KG1 (cell line): ENCODE results near the gene MYMX.
A peak's percentile ranks its signal among the peaks of the same experiment; 100 is the strongest.
"Not testable (repeated sequence)": the region's sequence is repeated elsewhere in the genome, so short reads cannot be mapped to it uniquely, and the experiment has no call there.

ENCODE experiments used
- DNase-seq: peaks from one replicate; lab custom pipeline; 2025; lab: John Stamatoyannopoulos, UW

The MYMX gene

DNA sequence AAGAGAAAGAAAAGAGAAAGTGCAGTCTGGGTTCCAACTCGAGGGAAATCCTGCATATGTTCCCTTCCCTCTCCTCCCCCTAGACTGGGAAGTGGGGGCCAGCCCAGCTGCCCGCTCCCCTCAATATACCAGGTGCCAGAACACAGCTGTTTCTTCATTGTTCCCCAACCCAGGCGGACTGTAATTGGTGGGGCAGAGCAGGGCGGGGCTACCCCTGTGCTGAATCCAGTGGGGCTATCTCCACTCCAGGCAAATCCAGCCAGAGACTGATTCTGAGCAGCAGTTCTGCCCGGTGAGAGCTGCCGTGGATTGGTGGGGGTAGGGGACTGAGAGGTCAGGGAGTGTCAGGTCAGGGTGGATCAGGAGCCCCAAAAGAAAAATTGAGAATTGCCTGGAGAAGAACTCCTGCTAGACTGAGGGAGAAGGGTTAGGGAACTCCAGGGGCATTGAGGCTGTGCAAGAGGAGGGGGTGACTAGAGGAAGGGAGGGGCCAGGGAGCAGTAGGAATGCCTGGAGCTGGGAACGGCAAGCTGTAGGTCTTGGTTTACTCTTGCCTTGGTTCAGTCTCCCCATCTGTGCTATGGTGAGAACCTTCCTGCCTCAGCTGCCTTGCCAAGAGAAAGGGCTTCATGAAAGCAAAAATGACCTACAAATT lies at the start of gene MYMX:
TSS of gene MYMX (plus strand) at position 250 of the 655 bp plus-strand sequence. CDS start 546 bp downstream, outside the sequence.
- no peak for DNase-seq

DNA sequence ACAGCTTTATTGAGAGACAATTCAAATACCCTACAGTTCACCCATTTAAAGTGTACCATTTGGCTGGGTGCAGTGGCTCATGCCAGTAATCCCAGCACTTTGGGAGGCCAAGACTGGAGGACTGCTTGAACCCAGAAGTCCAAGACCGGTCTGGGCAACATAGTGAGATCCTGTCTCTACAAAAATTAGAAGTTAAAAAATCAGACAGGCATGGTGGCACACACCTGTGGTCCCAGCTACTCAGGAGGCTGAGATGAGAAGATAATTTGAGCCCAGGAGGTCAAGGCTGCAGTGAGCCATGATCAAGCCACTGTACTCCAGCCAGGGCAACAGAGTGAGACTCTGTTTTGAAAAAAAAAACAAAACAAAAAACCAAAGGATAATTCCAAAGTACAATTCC lies 49.2 kb upstream of the MYMX start:
- DNase-seq: no peak

DNA sequence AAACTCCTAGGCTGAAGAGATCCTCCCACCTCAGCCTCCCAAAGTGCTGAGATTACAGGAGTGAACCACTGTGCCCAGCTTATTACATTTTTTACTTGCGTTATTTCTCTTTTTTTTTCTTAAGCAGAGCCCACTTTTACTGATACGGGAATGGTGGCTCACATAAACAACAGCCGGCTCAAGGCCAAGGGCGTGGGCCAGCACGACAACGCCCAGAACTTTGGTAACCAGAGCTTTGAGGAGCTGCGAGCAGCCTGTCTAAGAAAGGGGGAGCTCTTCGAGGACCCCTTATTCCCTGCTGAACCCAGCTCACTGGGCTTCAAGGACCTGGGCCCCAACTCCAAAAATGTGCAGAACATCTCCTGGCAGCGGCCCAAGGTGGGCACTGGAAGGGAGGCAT lies 47.6 kb upstream of the MYMX start:
- DNase-seq: no peak

- no peak for DNase-seq
These were observed 46.7 kb upstream of the MYMX start for GRCh38 chr6:44169886-44170570.

DNA sequence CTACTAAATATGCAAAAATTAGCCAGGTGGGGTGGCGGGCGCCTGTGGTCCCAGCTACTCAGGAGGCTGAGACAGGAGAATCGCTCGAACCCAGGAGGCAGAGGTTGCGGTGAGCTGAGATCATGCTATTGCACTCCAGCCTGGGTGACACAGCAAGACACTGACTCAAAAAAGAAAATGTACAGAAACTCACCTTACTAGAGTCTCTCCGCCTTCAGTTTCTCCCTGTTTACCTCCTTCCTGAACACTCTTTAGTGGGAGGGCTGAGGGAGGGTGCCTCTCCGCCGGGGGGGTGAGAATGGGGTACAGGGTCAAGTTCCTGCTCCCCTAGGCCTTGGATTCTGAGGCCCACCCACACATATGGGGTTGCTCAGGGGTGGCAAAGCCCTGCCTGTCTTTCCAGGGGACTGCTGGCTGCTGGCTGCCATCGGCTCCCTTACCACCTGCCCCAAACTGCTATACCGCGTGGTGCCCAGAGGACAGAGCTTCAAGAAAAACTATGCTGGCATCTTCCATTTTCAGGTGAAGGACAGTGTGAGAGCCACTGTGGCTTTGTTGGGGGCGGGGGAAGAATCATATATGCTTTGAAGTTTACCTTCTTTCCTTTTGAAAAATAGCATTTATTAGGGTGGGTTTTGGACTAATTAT lies 44.7 kb upstream of the MYMX start:
- no peak for DNase-seq

DNA sequence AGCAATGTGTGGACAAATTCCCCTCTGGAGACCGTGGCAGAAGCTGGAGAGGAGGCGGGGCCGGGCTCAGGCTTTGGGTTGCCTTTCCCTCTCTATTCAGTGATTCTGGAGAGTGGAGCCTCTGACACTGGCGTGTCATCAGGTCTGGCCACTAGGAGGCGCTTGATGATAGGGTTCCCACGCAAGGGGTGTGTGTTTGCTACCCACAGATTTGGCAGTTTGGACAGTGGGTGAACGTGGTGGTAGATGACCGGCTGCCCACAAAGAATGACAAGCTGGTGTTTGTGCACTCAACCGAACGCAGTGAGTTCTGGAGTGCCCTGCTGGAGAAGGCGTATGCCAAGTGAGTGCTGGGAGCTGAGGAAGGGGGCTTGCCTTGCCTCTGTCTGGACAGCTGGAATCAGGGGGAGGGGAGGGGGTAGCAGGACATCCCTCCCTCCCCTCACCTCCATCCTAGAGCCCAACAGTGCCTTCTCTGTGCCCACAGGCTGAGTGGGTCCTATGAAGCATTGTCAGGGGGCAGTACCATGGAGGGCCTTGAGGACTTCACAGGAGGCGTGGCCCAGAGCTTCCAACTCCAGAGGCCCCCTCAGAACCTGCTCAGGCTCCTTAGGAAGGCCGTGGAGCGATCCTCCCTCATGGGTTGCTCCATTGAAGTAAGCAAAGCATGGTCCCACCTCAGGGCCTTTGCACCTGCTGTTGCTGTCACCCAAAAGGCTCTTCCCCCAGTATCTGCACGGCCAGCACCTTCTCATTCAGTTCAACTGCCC lies 43.8 kb upstream of the MYMX start:
- DNase-seq: peak; percentile 30

DNA sequence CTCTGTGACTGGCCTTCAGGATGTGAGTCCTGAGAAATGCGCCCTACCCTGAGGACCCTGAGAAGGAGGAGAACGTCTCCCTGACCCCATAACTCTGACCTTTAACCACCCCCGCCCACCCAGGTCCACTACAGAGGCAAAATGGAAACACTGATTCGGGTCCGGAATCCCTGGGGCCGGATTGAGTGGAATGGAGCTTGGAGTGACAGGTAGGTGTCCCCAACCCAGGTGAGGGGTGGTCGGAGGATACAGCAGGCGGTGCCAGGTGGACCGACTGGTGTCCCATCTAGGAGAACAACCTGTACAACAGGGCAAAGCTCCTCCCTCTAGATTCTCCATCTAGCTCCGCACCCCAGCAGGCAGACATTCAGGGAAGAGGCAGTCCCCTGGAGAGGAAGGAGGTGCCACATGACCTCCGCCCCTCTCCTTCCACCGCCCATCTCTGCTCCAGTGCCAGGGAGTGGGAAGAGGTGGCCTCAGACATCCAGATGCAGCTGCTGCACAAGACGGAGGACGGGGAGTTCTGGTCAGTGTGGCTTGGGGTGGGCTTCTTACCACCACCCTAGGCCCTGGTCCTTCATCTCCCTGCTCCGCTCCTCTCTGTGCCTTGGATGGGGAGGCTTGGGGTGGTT lies 40.5 kb upstream of the MYMX start:
- DNase-seq: no peak

DNA sequence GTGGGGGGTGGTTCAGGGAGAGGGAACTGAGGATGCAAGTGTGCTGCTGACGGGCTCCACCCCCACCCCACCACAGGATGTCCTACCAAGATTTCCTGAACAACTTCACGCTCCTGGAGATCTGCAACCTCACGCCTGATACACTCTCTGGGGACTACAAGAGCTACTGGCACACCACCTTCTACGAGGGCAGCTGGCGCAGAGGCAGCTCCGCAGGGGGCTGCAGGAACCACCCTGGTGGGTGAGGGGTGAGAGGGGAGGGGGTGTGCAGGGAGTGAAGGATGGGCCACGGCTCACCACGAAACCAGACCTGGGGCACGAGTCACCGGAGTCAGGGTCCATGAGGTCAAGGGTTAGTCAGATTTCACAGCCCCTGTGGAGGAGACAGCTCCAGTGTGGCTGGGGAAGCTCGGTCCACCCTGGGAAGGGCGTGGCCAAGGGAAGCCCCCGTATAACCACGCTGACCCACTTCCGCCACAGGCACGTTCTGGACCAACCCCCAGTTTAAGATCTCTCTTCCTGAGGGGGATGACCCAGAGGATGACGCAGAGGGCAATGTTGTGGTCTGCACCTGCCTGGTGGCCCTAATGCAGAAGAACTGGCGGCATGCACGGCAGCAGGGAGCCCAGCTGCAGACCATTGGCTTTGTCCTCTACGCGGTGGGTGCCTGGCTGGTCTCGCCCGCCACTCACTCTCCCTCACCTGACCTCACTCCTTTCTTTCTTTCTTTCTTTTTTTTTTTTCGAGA lies 39.8 kb upstream of the MYMX start:
- no peak for DNase-seq

DNA sequence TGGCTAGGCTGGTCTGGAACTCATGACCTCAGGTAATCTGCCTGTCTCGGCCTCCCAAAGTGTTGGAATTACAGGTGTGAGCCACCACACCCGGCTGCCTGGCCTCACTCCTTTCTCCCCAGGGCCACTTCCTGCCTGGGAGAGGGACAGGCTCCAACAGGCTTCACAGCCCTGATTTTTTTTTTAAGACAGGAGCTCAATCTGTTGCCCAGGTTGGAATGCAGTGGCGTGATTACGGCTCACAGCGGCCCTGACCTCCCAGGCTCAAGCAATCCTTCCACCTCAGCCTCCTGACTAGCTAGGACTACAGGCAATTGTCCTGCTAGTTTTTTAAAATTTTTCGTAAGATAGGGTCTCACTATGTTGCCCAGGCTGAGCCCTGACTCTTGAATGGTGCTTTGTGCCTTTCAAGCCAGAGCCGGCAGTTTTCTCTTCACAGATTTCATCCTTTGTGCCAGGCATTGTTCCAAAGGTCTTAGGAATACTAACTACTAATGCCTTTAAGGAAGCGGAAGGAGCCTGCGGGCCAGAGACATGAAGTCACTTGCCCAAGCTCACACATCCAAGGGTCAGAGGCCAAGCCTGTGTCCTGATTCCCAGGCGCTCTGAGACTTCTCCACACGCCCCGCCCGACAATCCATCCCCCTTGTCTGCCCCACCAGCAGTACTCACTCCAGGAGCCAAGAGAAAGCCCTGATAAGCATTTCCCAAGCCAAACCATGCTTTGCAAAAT lies 38.9 kb upstream of the MYMX start:
- DNase-seq: no peak

GRCh38 chr6:44178424-44179071 lies 38.2 kb upstream of the MYMX start:
- no peak for DNase-seq

DNA sequence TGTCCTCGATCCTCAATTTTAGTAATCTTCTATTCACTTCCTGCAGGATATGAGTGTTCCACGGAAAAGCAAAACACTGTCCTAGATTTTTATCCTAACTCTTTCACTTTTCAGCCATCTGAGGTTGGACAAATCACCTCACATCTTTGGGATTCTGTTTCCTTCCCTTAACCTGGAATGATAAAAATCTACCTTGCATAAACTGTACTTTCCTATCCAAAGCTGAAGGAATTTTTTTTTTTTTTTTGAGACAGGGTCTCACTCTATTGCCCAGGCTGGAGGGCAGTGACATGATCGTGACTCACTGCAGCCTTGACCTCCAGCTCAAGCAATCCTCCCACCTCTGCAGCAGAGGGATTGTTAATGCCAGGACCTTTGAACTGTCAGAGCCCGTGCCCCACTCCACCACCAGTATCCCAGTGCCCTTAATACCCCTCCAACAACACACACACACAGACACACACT lies 37.6 kb upstream of the MYMX start:
- DNase-seq: no peak

DNA sequence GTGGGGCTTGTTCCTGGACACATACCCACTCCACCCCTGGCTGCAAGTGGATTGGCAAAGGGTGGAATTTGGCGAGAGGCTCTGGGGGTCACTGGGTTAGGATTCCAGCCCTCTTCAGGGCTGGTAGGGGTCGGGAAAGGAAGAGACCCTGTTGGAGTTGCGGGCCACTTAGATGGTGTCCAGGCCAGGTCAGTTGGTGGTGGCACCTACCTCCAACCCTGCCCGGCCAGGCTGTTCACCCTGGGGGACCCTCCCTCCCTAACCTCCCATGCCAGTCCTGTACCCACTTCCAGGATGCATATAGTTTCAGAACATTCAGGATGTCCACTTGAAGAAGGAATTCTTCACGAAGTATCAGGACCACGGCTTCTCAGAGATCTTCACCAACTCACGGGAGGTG lies 37.1 kb upstream of the MYMX start:
- no peak for DNase-seq

DNA sequence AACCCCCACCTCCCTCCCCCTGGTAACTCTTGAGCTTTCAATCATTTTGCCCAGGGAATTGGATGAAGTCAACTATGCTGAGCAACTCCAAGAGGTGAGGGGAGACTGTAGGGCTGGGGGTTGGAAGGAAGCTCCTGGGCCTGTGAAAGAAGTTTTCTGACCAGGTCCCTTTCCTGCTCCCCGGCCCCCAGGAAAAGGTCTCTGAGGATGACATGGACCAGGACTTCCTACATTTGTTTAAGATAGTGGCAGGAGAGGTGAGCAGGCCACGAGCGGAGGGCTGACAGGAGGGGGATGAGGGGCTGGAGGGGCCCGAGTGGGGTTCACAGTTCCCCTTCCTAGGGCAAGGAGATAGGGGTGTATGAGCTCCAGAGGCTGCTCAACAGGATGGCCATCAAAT lies 36.3 kb upstream of the MYMX start:
- DNase-seq: no peak

- no peak for DNase-seq
These were observed 35.8 kb upstream of the MYMX start for GRCh38 chr6:44180886-44181285.

GRCh38 chr6:44181784-44182183 lies 34.9 kb upstream of the MYMX start:
- not testable (repeated sequence) for DNase-seq

GRCh38 chr6:44182911-44183390 lies 33.8 kb upstream of the MYMX start:
- DNase-seq: no peak

GRCh38 chr6:44183783-44184182 lies 32.9 kb upstream of the MYMX start:
- no peak for DNase-seq

GRCh38 chr6:44185356-44185755 lies 31.4 kb upstream of the MYMX start:
- DNase-seq: not testable (repeated sequence)

DNA sequence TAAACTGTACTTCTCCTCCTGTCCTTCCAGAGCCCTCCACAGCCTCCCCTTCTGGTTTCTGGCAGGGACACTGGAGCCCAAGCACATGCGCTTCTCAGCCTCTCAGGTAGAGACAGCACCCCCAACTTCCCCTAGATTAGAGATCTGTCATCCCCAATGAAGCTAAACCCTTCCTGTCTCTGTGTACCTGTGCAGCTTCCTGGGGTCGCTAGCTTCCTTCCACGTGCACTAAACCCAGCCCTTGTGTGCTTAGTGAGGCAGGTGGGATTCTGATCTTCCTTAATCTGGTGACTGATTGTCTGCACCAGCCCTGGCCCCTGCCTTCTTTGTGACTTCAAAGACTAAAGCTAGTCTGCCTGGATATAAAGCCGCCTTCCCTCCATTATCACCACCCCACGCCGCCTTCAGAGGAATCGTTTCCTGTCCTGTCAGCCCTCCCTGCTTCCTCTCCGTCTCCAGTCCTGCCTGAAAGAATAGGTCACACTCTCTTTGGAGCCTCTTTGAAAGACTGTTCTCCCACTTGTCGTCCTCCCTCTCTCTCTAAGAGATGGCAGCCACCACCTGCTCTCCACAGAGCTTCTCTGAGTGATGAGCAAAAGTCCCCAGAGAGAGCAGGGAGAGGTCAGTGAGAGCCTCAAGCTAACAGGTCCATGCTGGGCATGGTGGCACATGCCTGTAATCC lies 30.6 kb upstream of the MYMX start:
- no peak for DNase-seq
